Heart right ventricle (tissue), 16 donors: ENCODE measurements around the gene CERS6. TPM values are rescaled to one million over a fixed set of nuclear protein-coding genes. Genes with fewer than 3 reads are reported as not detected.
"Not testable (repeated sequence)": the region's sequence is repeated elsewhere in the genome, so short reads cannot be mapped to it uniquely, and the experiment has no call there.

ENCODE experiments used
- ATAC-seq, 8 donors: fragments of 200-7000 bp; cut with Tn5 transposase; one replicate each; pipeline ENCODE4 v1.9.1; 2020; ENCODE audit warnings: mild to moderate bottlenecking in 8 of 8, moderate library complexity in 8 of 8, moderate number of reproducible peaks in 1 of 8
- DNase-seq, 2 donors: peaks; one replicate each; pipeline ENCODE4 v3.0.0-alpha.2; 2020
- H3K27ac ChIP-seq, 10 donors: fragments of 200-600 bp; sonication (generic) in 2 of 10; one replicate each; pipeline versions ENCODE4 v1.5.0 to v1.8.0; 2020 to 2022; ENCODE audit warnings: mild to moderate bottlenecking in 3 of 10
- H3K27me3 ChIP-seq, 7 donors: fragments of 200-600 bp; one replicate each; pipeline ENCODE4 v1.8.0; 2021 to 2022; ENCODE audit warnings: mild to moderate bottlenecking in 2 of 7
- H3K36me3 ChIP-seq, 9 donors: fragments of 200-600 bp; sonication (generic) in 1 of 9; one replicate each; pipeline versions ENCODE4 v1.5.0 to v1.8.0; 2020 to 2022; ENCODE audit warnings: mild to moderate bottlenecking in 2 of 9
- H3K4me1 ChIP-seq, 9 donors: fragments of 200-600 bp; sonication (generic) in 1 of 9; one replicate each; pipeline versions ENCODE4 v1.5.0 to v1.8.0; 2020 to 2022; ENCODE audit warnings: mild to moderate bottlenecking in 4 of 9
- H3K4me3 ChIP-seq, 10 donors: fragments of 200-600 bp; sonication (generic) in 2 of 10; one replicate each; pipeline versions ENCODE4 v1.5.0 to v1.8.0; 2020 to 2022; ENCODE audit warnings: mild to moderate bottlenecking in 7 of 10, moderate library complexity in 2 of 10
- H3K9me3 ChIP-seq, 11 donors: fragments of 200-600 bp in 10 of 11; sonication (generic) in 2 of 11; one replicate each; pipeline versions ENCODE4 v1.5.0 to v1.8.0; 2013 to 2022; ENCODE audit warnings: mild to moderate bottlenecking in 2 of 11, control low read depth in 1 of 11, moderate library complexity in 1 of 11
- WGBS, 2 donors: extraction: QIAGEN DNeasy Blood & Tissue Kit; methylation state at CpG; one replicate each; pipeline ENCODE4 v1.1.7; 2013; ENCODE audit warnings: inconsistent platforms in 1 of 2; 5-methylcytosine and 5-hydroxymethylcytosine counted together
- intact Hi-C, 10 donors: fragments of 100-400 bp; cut with DNase I; formaldehyde crosslinking; loops; one replicate each; pipeline versions ENCODE4 v1.11.1 to v1.14.2; 2022
- polyA plus RNA-seq, 2 donors: library from polyadenylated mRNA; stranded (reverse); fragments of 200-250 nt; gene quantifications; one replicate each; pipeline ENCODE4 v1.2.3, GENCODE V29; 2013
- total RNA-seq, 10 donors: library from RNA; stranded (reverse); fragmentation: NEBNext Ultra II Directional in 3 of 10; extraction: Animal tissue kit (Norgen Biotek cat#: 25700) in 3 of 10; gene quantifications; one replicate each; pipeline versions ENCODE4 v1.2.1 to v1.2.4, GENCODE V29; 2021 to 2023
- TF ChIP-seq, protein P1 (sequence below), 9 donors: fragments of 200-600 bp; sonication (generic) in 2 of 9; IDR thresholded peaks; one replicate each; pipeline versions ENCODE4 v1.5.0 to v1.8.0; 2021 to 2022; ENCODE audit warnings: antibody characterized with exemption in 9 of 9, mild to moderate bottlenecking in 5 of 9, moderate library complexity in 1 of 9
- donor health status: Arrhythmogenic right ventricular cardiomyopathy.
- donor health status: ischemic (EF 13 %, LVEDD 7.1; RV severe dilation, severe dysfunction).
- donor health status: healthy with polysubstance abuse.
- donor health status: DM: no; HTN: yes; CAD: no.
- donor health status: DM: no; HTN: no; CAD: no.
- donor health status: ischemic (EF 25% LVEDD 6.9; RV normal size, moderate dysfunction).
- donor health status: ischemic (EF 25% LVEDD 5.7; RV mildly dilated, moderate dysfunction).
- donor health status: healthy.
- donor health status: DM: yes; HTN: yes; CAD: no.
- donor health status: Ischemic cardiomyopathy.
- donor health status: ischemic (EF 35%, LVEDD 5.7; RV mildly dilated, moderate dysfunction).
- donor health status: nonischemic (EF 11% LVEDD 7.7; RV severe dilation, severe dysfunction).
- donor health status: DM: yes; HTN: yes; CAD: no.
- donor health status: PGD.
- donor health status: ischemic (EF 29% LVEDD 5.4; RV normal size, mild dysfunction).
- donor health status: nonischemic (EF 23%, LVEDD 6.1; RV moderate dilation, normal function).

The CERS6 gene
- total and polyA plus RNA-seq, 12 donors, result 20.5 to 76.3 (median 56.1) TPM

DNA sequence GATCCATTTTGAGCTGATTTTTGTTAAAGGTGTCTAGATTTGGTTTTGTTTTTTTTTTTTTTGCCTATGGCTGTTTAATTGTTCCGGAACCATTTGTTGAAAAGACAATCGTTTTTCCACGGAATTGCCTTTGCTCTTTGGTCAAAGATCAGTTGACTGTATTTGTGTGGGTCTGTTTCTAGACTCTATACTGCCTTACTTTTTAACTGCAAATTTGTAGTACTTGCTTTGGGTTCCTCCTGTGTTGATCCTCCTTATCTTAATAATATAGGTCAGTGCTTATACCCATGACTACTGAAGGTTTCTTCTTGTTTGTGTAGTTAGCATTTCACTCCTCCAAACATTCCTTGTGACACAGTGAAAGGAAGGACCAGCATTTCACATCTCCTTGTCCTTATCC is 30.4 kb downstream of the CERS6 start:
- Histone ChIP-seq H3K27me3 (no peaks in the 10 kb centered on the region), H3K27ac (no peak overlapping the region), H3K36me3 (no peaks in the 10 kb centered on the region), H3K9me3 (peaks cover 0 to 9% (median 0%) of the 10 kb centered on the region in 11 donors), H3K4me3 (no peak overlapping the region), H3K4me1 (peaks cover 2 to 51% (median 39%) of the 10 kb centered on the region in 9 donors)
- DNase-seq, result no peak
- 69 to 76% methylated on average over 3 of the region's 3 CpGs for whole genome bisulfite sequencing, 2 donors
- intact Hi-C loops, result no loop called here
- ATAC-seq, result no peak
- TF ChIP-seq, protein P1, sequence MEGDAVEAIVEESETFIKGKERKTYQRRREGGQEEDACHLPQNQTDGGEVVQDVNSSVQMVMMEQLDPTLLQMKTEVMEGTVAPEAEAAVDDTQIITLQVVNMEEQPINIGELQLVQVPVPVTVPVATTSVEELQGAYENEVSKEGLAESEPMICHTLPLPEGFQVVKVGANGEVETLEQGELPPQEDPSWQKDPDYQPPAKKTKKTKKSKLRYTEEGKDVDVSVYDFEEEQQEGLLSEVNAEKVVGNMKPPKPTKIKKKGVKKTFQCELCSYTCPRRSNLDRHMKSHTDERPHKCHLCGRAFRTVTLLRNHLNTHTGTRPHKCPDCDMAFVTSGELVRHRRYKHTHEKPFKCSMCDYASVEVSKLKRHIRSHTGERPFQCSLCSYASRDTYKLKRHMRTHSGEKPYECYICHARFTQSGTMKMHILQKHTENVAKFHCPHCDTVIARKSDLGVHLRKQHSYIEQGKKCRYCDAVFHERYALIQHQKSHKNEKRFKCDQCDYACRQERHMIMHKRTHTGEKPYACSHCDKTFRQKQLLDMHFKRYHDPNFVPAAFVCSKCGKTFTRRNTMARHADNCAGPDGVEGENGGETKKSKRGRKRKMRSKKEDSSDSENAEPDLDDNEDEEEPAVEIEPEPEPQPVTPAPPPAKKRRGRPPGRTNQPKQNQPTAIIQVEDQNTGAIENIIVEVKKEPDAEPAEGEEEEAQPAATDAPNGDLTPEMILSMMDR (IDR thresholded peaks at IDR 0.05), result no peak

- Histone ChIP-seq H3K36me3 (no peaks in the 10 kb centered on the region), H3K27ac (peak overlapping the region in 7 of 10 donors; percentile 11 to 75 (median 53)), H3K4me1 (peaks cover 0 to 30% (median 23%) of the 10 kb centered on the region in 9 donors), H3K4me3 (peak overlapping the region in 4 of 10 donors; percentile 1 to 20 (median 4)), H3K9me3 (peaks cover 0 to 9% (median 0%) of the 10 kb centered on the region in 11 donors), H3K27me3 (no peaks in the 10 kb centered on the region)
- ATAC-seq (peak in 7 of 8 donors; percentile 72 to 82 (median 75)), DNase-seq (no peak)
- intact Hi-C loops, result no loop called here
- TF ChIP-seq, protein P1 (IDR thresholded peaks at IDR 0.05), result no peak
- WGBS, 2 donors, result 33% methylated on average over 7 of the region's 7 CpGs
Measured at GRCh38 chr2:168490015-168490874, 34.2 kb downstream of the CERS6 start.

- Histone ChIP-seq H3K27ac (peak overlapping the region in 7 of 10 donors; percentile 11 to 75 (median 53)), H3K9me3 (peaks cover 0 to 2% (median 0%) of the 10 kb centered on the region in 11 donors), H3K4me3 (peak overlapping the region in 4 of 10 donors; percentile 1 to 20 (median 4)), H3K4me1 (peaks cover 0 to 33% (median 22%) of the 10 kb centered on the region in 9 donors), H3K36me3 (no peaks in the 10 kb centered on the region), H3K27me3 (no peaks in the 10 kb centered on the region)
- ATAC-seq (peak in 5 of 8 donors; percentile 51 to 83 (median 70)), DNase-seq (no peak)
- 40 to 43% methylated on average over 3 of the region's 3 CpGs for WGBS, 2 donors
- intact Hi-C loops, result no loop called here
- TF ChIP-seq, protein P1 (IDR thresholded peaks at IDR 0.05), result no peak
Measured at GRCh38 chr2:168490946-168491605, 35.0 kb downstream of the CERS6 start.

DNA sequence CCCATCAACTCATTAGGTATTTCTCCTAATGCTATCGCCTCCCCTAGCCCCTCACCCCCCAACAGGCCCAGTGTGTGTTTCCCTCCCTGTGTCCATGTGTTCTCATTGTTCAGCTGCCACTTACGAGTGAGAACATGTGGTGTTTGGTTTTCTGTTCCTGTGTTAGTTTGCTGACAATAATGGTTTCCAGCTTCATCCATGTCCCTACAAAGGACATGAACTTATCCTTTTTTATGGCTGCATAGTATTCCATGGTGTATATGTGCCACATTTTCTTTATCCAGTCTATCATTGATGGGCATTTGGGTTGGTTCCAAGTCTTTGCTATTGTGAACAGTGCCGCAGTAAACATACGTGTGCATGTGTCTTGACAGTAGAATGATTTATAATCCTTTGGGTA is 35.7 kb downstream of the CERS6 start:
- H3K27ac ChIP-seq, result peak overlapping the region in 1 of 10 donors; percentile 75
- H3K36me3 ChIP-seq, H3K27me3 ChIP-seq, DNase-seq, ATAC-seq, H3K4me3 ChIP-seq, intact Hi-C loops, H3K9me3 ChIP-seq: not testable (repeated sequence)
- 90% methylated on average over 4 of the region's 4 CpGs for WGBS, 2 donors
- H3K4me1 ChIP-seq, result peaks cover 0 to 33% (median 22%) of the 10 kb centered on the region in 9 donors

- intact Hi-C loops, H3K27me3 ChIP-seq, ATAC-seq: not testable (repeated sequence)
Measured at GRCh38 chr2:168493219-168493618, 37.1 kb downstream of the CERS6 start.

More at GRCh38 chr2:168493219-168493618, 37.1 kb downstream of the CERS6 start:
- not testable (repeated sequence) for H3K36me3 ChIP-seq, DNase-seq, H3K4me3 ChIP-seq, H3K9me3 ChIP-seq, H3K27ac ChIP-seq
- 88 to 94% methylated on average over 2 of the region's 2 CpGs for WGBS, 2 donors
- peaks cover 0 to 43% (median 22%) of the 10 kb centered on the region in 9 donors for H3K4me1 ChIP-seq
